K562 (cell line): ENCODE measurements around the gene CACNA2D3. TPM values are rescaled to one million over a fixed set of nuclear protein-coding genes. Genes with fewer than 3 reads are reported as not detected.

ENCODE experiments used
- ATAC-seq: fragments of 200-7000 bp; cut with Tn5 transposase; 3 replicates; pipeline ENCODE4 v1.9.1; 2020; ENCODE audit warnings: moderate library complexity
- BruUV-seq: library from RNA; stranded (reverse); fragments of 400-500 nt; replicated peaks from 2 replicates; lab custom pipeline; 2021; lab: Mats Ljungman, UMichigan
- CTCF ChIA-PET: fragments of 300-600 bp; formaldehyde crosslinking; extraction: SDS; loops from one replicate; lab custom pipeline; 2021; ENCODE audit warnings: low intra/inter-chr PET ratio; lab: Yijun Ruan, JAX
- POLR2A ChIA-PET: fragments of 300-600, 350-650 bp; sonication (Branson Sonifier 250); formaldehyde crosslinking; extraction: SDS; loops from one replicate; lab custom pipeline; 2021; ENCODE audit warnings: antibody characterized with exemption, inconsistent platforms; lab: Yijun Ruan, JAX
- DNase-seq, 4 experiments: peaks; one replicate each; pipeline versions ENCODE4 v3.0.0 to v3.0.0-alpha.2; 2011 to 2018; ENCODE audit warnings: low spot score in 3 of 4, mixed read lengths in 3 of 4; ENCODE audit errors: extremely low read depth in 1 of 4
- FAIRE-seq: peaks from 2 replicates; lab custom pipeline; 2011; peaks lifted over from hg19 to GRCh38; lab: Jason Lieb, UNC
- H2AFZ ChIP-seq: 2 replicates; pipeline ENCODE4 v1.6.0; 2011; ENCODE audit warnings: low read depth, low read length, control low read depth, inconsistent platforms
- H3K27ac ChIP-seq: fragments of 200-600 bp; 3 replicates; pipeline ENCODE4 v1.8.0; 2011; ENCODE audit warnings: low read depth, mild to moderate bottlenecking, control low read depth, inconsistent platforms, low read length, moderate library complexity, mixed read lengths; ENCODE audit errors: extremely low read depth
- H3K27me3 ChIP-seq, 2 experiments: fragments of 300-600 bp in 1 of 2; 2 replicates in 1 of 2; 3 replicates in 1 of 2; pipeline versions ENCODE4 v1.6.0 to v1.8.0; 2011; ENCODE audit warnings: inconsistent platforms in 2 of 2, low read length in 2 of 2, mild to moderate bottlenecking in 1 of 2, mixed read lengths in 1 of 2, moderate library complexity in 1 of 2; ENCODE audit not compliant: control insufficient read depth in 2 of 2, insufficient read depth in 2 of 2
- H3K36me3 ChIP-seq: fragments of 300-600 bp; 3 replicates; pipeline ENCODE4 v1.8.0; 2011; ENCODE audit warnings: mild to moderate bottlenecking, low read length, inconsistent platforms; ENCODE audit not compliant: control insufficient read depth, insufficient read depth
- H3K4me1 ChIP-seq, 2 experiments: fragments of 200-600 bp in 1 of 2; replicated peaks in 1 of 2; 2 replicates in 1 of 2; 3 replicates in 1 of 2; pipeline versions ENCODE4 v1.5.1 to v1.8.0; 2011; ENCODE audit warnings: inconsistent platforms in 2 of 2, low read length in 2 of 2, mild to moderate bottlenecking in 1 of 2, mixed read lengths in 1 of 2, moderate library complexity in 1 of 2; ENCODE audit not compliant: control insufficient read depth in 2 of 2, insufficient read depth in 2 of 2
- H3K4me2 ChIP-seq: 2 replicates; pipeline ENCODE4 v1.6.1; 2011; ENCODE audit warnings: low read length, control low read depth, inconsistent platforms, mixed read lengths; ENCODE audit not compliant: insufficient read depth
- H3K4me3 ChIP-seq: fragments of 200-600 bp; sonication (generic), shearing (Covaris generic); 2 replicates; pipeline ENCODE4 v1.5.1; 2016; ENCODE audit warnings: control low read depth, inconsistent platforms
- H3K79me2 ChIP-seq: fragments of 200-600 bp; 3 replicates; pipeline ENCODE4 v1.8.0; 2011; ENCODE audit warnings: low read length, inconsistent platforms; ENCODE audit not compliant: control insufficient read depth, insufficient read depth
- H3K9ac ChIP-seq, 2 experiments: 2 replicates each; pipeline versions ENCODE4 v1.6.0 to v1.6.1; 2011; ENCODE audit warnings: low read depth in 2 of 2, low read length in 2 of 2, control low read depth in 1 of 2, inconsistent platforms in 1 of 2, mild to moderate bottlenecking in 1 of 2, mixed read lengths in 1 of 2; ENCODE audit not compliant: insufficient read depth in 1 of 2
- H3K9me1 ChIP-seq: one replicate; pipeline ENCODE4 v1.6.0; 2011; ENCODE audit warnings: inconsistent platforms, mild to moderate bottlenecking, low read length, moderate library complexity; ENCODE audit not compliant: control insufficient read depth, insufficient read depth
- H3K9me3 ChIP-seq: replicated peaks from 2 replicates; pipeline ENCODE4 v1.5.1; 2011; ENCODE audit warnings: low read depth, low read length, inconsistent platforms; ENCODE audit not compliant: control insufficient read depth, insufficient read depth
- H4K20me1 ChIP-seq: replicated peaks from 2 replicates; pipeline ENCODE4 v1.6.1; 2011; ENCODE audit warnings: low read length, inconsistent platforms, mixed read lengths; ENCODE audit not compliant: control insufficient read depth, insufficient read depth
- ARID2 ChIP-seq: fragments of 450-650 bp; IDR thresholded peaks from 2 replicates; pipeline ENCODE4 v1.6.1; 2017; ENCODE audit warnings: antibody characterized with exemption, mild to moderate bottlenecking
- DPF2 ChIP-seq: fragments of 450-650 bp; IDR thresholded peaks from 2 replicates; pipeline ENCODE4 v1.6.1; 2016
- ERF ChIP-seq: fragments of 450-650 bp; formaldehyde crosslinking; IDR thresholded peaks from 2 replicates; pipeline ENCODE4 v1.4.0; 2020; ENCODE audit warnings: mild to moderate bottlenecking, mixed read lengths
- GABPA ChIP-seq: fragments of 200-800 bp; sonication (Bioruptor generic); conservative IDR thresholded peaks from 2 replicates; pipeline ENCODE4 v1.6.1; 2016; ENCODE audit warnings: low read depth, missing genetic modification characterization, missing compliant biosample characterization
- MGA ChIP-seq: fragments of 450-650 bp; IDR thresholded peaks from 2 replicates; pipeline ENCODE4 v1.6.1; 2016; ENCODE audit warnings: mild to moderate bottlenecking, moderate library complexity
- MYNN ChIP-seq, 2 experiments: sonication (generic); formaldehyde crosslinking in 1 of 2; IDR thresholded peaks; 2 replicates each; pipeline versions ENCODE4 v1.5.0 to v1.6.1; 2016 to 2020; ENCODE audit warnings: antibody characterized with exemption in 1 of 2, missing genetic modification reagents in 1 of 2
- U2AF1 ChIP-seq: fragments of 200-400 bp; formaldehyde crosslinking; optimal IDR thresholded peaks from 2 replicates; pipeline ENCODE3; 2017; ENCODE audit warnings: mild to moderate bottlenecking, low read depth, low read length, moderate library complexity
- WHSC1 ChIP-seq: IDR thresholded peaks from one replicate; pipeline ENCODE4 v1.6.1; 2012; ENCODE audit warnings: low read length, control low read depth, inconsistent platforms
- ZBTB12 ChIP-seq: fragments of 250-450 bp; sonication (Bioruptor Pico); IDR thresholded peaks from 2 replicates; pipeline ENCODE4 v1.4.0; 2020
- WGBS: fragments of 100-300 bp; shearing (Covaris generic); methylation state at CpG from one replicate; pipeline ENCODE4 v1.1.6; 2016; ENCODE audit warnings: low coverage, mixed read lengths; ENCODE audit not compliant: insufficient coverage; ENCODE audit errors: missing lambda C conversion rate; 5-methylcytosine and 5-hydroxymethylcytosine counted together
- in situ Hi-C: fragments of 300-500 bp; cut with MboI; formaldehyde crosslinking; loops from 4 replicates; pipeline ENCODE4 v1.15.0; 2018; ENCODE audit warnings: inconsistent platforms, mixed read lengths
- intact Hi-C: fragments of 100-400 bp; cut with micrococcal nuclease; formaldehyde crosslinking; loops from 2 replicates; pipeline ENCODE4 v1.14.2; 2022
- polyA plus RNA-seq, 8 experiments: library from polyadenylated mRNA; depleted of rRNA in 4 of 8; stranded (reverse) in 5 of 8; unstranded in 3 of 8; fragments of >200 nt; fragmentation: Nextera tagmentation in 2 of 8; fragmentation: Illumina TruSeq in 1 of 8; extraction: Ambion mirVana in 2 of 8; extraction: Trizol in 1 of 8; gene quantifications; 2 replicates each; pipeline versions ENCODE4 v1.2.1 to v1.2.3, GENCODE V29; 2011 to 2014; ENCODE audit warnings: inconsistent platforms in 1 of 8, missing spikeins in 1 of 8
- total RNA-seq, 7 experiments: library from RNA; depleted of rRNA in 6 of 7; stranded (reverse); fragments of >200 nt in 6 of 7; fragmentation: Illumina TruSeq in 2 of 7; extraction: Trizol in 2 of 7; gene quantifications; 2 replicates each; pipeline versions ENCODE4 v1.2.1 to v1.2.3, GENCODE V29; 2011 to 2021; ENCODE audit warnings: low replicate concordance in 1 of 7

Gene CACNA2D3
- total and polyA plus RNA-seq, 9 of the 15 experiments (the other 6 are each of a cell fraction or from before 2014, with no cell fraction given): 0.01 TPM; not detected in 8

- Histone ChIP-seq H3K9ac (no peak overlapping the region), H3K79me2 (no peaks in the 10 kb centered on the region), H3K36me3 (no peaks in the 10 kb centered on the region), H3K4me2 (no peak overlapping the region), H4K20me1 (no peaks in the 10 kb centered on the region; the same call in 1 of the 2 replicates), H2AFZ (no peak overlapping the region), H3K4me1 (no peaks in the 10 kb centered on the region), H3K9me1 (no peaks in the 10 kb centered on the region), H3K9me3 (no peaks in the 10 kb centered on the region), H3K27ac (no peak overlapping the region), H3K4me3 (no peak overlapping the region), H3K27me3 (no peaks in the 10 kb centered on the region)
- in situ Hi-C loops: no loop called here
- BruUV-seq: no TSS peak
- FAIRE-seq: no peak
- intact Hi-C loops: no loop called here
- no peak for DNase-seq
- ChIA-PET POLR2A (no interaction called here), CTCF (no interaction called here)
- WGBS: 0% methylated on average over 4 of the region's 4 CpGs
- ATAC-seq: no peak
- no peak for TF ChIP-seq GABPA
- no peak for TF ChIP-seq MGA
- no peak for TF ChIP-seq DPF2
- no peak for TF ChIP-seq MYNN (IDR thresholded peaks at IDR 0.05)
- TF ChIP-seq MYNN (CRISPR knock-in tag; IDR thresholded peaks at IDR 0.05): no peak
- no peak for TF ChIP-seq ERF (CRISPR knock-in tag)
- no peak for TF ChIP-seq U2AF1
- TF ChIP-seq ZBTB12 (CRISPR knock-in tag): no peak
- no peak for TF ChIP-seq WHSC1
- no peak for TF ChIP-seq ARID2
Observed at GRCh38 chr3:55014081-55014480, 891.7 kb downstream of the CACNA2D3 start.
